ENCODE data around the gene DCAF5. TPM values are rescaled to one million over a fixed set of nuclear protein-coding genes. Genes with fewer than 3 reads are reported as not detected.

Gene DCAF5
- total RNA-seq, 6 donors from 2014 or later = 37.7 to 78.6 (median 49.0) TPM

DNA sequence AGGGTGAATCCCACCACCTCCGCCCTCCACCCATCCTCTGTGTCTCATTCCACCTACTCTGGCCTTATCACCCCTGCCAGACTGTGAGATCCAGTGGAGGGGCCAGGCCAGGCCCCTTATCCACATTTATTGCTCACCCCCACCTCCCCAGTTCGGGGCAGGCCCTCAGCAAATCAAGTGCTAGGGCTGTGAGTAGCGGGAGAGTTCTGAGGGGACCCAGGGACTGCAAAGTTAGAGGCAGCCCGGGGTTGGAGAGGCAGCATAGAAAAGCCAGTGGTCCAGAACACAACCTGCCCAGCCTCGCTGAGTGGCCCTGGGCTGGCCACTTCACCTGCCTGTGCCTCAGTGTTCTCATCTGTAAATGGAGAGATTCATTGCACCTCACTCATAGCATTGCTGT is 146.6 kb downstream of the DCAF5 start:
- ATAC-seq (ENCODE audit: low FRiP score in 2 of 2) (peak in 1 of 2 donors; percentile 16), DNase-seq (peak in 1 of 2 donors; percentile 29)
- no peaks in the 10 kb centered on the region for H3K27me3 ChIP-seq
- no peaks in the 10 kb centered on the region for H3K36me3 ChIP-seq
- WGBS, 2 donors = 93 to 95% methylated on average over 5 of the region's 5 CpGs
- H3K27ac ChIP-seq = no peak overlapping the region
- TF ChIP-seq EP300 (IDR thresholded peaks at IDR 0.05) = no peak
- no peak for TF ChIP-seq POLR2A (IDR thresholded peaks at IDR 0.05)
- TF ChIP-seq, protein P1, sequence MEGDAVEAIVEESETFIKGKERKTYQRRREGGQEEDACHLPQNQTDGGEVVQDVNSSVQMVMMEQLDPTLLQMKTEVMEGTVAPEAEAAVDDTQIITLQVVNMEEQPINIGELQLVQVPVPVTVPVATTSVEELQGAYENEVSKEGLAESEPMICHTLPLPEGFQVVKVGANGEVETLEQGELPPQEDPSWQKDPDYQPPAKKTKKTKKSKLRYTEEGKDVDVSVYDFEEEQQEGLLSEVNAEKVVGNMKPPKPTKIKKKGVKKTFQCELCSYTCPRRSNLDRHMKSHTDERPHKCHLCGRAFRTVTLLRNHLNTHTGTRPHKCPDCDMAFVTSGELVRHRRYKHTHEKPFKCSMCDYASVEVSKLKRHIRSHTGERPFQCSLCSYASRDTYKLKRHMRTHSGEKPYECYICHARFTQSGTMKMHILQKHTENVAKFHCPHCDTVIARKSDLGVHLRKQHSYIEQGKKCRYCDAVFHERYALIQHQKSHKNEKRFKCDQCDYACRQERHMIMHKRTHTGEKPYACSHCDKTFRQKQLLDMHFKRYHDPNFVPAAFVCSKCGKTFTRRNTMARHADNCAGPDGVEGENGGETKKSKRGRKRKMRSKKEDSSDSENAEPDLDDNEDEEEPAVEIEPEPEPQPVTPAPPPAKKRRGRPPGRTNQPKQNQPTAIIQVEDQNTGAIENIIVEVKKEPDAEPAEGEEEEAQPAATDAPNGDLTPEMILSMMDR (IDR thresholded peaks at IDR 0.05) = no peak
- TF ChIP-seq POLR2AphosphoS5 (IDR thresholded peaks at IDR 0.05) = no peak
- peaks cover 0 to 7% (median 2%) of the 10 kb centered on the region in 4 donors for H3K4me1 ChIP-seq
- no peak overlapping the region for H3K4me3 ChIP-seq
- no peaks in the 10 kb centered on the region for H3K9me3 ChIP-seq

DNA sequence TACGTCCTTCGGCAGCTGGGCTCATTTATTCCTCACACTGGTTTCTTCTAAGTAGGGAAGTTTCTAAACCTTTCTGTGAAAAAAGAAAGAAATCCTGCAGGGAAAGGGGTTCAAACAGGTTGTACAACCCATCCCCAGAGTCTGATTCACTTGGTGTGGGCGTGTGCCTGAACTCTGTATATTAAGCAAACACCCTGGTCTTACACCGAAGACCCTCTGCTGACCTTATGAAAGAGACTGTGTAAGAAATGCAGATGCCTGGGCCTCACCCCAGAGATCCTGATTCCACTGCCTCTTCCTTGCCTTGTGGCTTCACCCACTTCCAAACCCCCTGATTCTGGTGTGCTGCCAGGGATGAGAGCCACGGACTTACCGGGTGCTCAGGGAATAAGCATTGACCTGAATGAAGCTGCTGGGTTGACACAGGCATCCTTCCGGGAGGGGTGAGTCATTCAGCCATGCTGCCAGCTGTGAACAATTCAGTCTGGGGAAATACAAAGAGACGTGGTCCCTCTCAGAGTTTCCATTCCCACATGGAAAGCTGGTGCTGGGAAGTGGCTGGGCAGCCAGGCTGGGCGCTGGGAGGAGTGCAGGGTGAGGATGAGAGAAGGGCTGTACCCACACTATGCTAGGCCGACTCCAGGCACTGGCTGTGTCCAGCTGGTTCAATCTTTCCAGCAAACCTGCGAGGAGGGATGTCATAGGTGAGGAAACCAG is 147.3 kb downstream of the DCAF5 start:
- no peaks in the 10 kb centered on the region for H3K36me3 ChIP-seq
- H3K4me1 ChIP-seq = peaks cover 0 to 7% (median 2%) of the 10 kb centered on the region in 4 donors
- no peak overlapping the region for H3K4me3 ChIP-seq
- DNase-seq = peak; percentile 33 to 45
- no peak overlapping the region for H3K27ac ChIP-seq
- WGBS, 2 donors = 50 to 69% methylated on average over 9 to 11 of the region's 11 CpGs
- H3K9me3 ChIP-seq = no peaks in the 10 kb centered on the region
- no peaks in the 10 kb centered on the region for H3K27me3 ChIP-seq
- TF ChIP-seq EP300 (IDR thresholded peaks at IDR 0.05) = peak in 3 of 4 donors; percentile 22 to 42 (median 23)
- TF ChIP-seq POLR2AphosphoS5 (IDR thresholded peaks at IDR 0.05) = peak; percentile 65 to 70
- no peak for TF ChIP-seq POLR2A (IDR thresholded peaks at IDR 0.05)
- ATAC-seq (ENCODE audit: low FRiP score in 2 of 2) = peak; percentile 44 to 59

DNA sequence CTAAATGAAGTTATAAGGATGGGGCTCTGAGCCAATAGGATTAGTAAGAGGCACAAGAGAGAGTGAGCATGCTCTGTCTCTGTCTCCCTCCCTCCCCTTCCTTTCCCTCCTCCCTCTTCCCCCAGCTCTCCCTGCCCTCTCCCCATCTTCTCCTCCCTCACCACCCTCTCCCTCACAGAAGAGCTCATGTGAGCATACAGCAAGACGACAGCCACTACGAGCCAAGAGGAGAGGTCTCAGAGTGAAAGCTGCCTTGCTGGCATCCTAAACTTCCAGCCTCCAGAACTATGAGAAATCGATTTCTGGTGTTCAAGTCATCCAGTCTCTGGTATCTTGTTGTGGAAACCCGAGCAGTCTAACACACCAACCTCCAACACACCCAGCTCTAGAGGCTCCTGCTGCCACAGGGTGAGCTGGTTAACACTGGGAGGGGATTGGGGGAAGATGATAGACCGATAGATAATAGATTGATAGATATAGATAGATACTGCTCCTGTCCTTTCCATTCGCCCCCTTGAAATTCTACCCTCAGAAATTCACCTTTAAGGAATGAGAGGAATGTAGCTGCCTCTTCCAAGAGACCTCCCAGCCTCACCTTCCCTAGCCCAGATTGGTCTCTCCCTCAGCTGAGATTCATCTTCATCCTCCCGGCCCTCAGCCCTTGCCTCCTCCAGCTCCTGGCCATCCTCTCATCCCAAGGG is 148.0 kb downstream of the DCAF5 start:
- ATAC-seq (ENCODE audit: low FRiP score in 2 of 2) (no peak), DNase-seq (no peak)
- no peak for TF ChIP-seq EP300 (IDR thresholded peaks at IDR 0.05)
- TF ChIP-seq POLR2AphosphoS5 (IDR thresholded peaks at IDR 0.05) = no peak
- TF ChIP-seq, protein P1 (IDR thresholded peaks at IDR 0.05) = no peak
- TF ChIP-seq POLR2A (IDR thresholded peaks at IDR 0.05) = no peak
- no peaks in the 10 kb centered on the region for H3K9me3 ChIP-seq
- H3K36me3 ChIP-seq = no peaks in the 10 kb centered on the region
- H3K4me3 ChIP-seq = no peak overlapping the region
- WGBS, 2 donors = 69 to 81% methylated on average over 7 of the region's 7 CpGs
- peaks cover 0 to 7% (median 2%) of the 10 kb centered on the region in 4 donors for H3K4me1 ChIP-seq
- H3K27me3 ChIP-seq = no peaks in the 10 kb centered on the region
- no peak overlapping the region for H3K27ac ChIP-seq

DNA sequence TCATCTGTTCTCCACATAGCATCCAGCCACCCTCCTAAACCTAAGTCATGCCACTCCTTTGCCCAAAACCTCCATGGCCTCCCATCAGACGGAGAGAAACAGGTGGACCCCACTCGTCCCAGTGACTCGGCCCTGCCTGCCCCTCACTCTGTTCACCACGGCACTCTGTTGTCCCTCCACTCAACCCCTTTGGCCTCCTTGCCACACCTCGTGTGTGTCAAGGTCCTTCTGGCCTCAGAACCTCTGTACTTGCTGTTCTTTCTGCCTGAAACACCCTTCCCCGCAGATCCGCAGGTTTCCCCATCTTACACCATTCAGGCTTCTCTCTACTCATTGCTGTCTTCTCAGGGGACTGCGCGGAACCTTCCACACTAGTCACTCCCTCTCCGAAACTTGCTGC is 149.3 kb downstream of the DCAF5 start:
- 81 to 84% methylated on average over 10 of the region's 10 CpGs for WGBS, 2 donors

DNA sequence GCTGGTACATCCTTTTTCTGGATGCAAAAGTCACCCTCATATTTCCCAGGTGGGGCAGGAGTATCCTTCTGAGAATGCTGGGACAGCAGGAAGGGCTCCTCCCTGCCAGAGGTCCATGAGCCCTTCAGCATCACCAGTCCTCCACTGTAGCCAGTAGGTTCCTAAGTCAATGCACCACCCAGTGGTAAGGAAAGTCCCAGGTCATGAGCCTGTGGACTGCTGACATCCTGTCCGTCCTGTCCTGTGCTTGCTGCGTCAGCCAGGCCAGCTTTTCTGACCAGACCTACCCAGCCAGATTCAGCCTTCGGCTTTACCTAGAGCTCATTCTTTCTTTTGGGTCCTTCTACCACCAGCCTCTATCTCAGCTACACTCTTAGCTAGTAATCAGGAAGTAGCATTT is 150.8 kb downstream of the DCAF5 start:
- Histone ChIP-seq H3K27me3 (no peaks in the 10 kb centered on the region), H3K27ac (no peak overlapping the region), H3K9me3 (no peaks in the 10 kb centered on the region), H3K4me1 (peaks cover 0 to 7% (median 2%) of the 10 kb centered on the region in 4 donors), H3K4me3 (no peak overlapping the region), H3K36me3 (no peaks in the 10 kb centered on the region)
- 68 to 70% methylated on average over 3 of the region's 3 CpGs for WGBS, 2 donors
- DNase-seq (peak in 1 of 2 donors; percentile 32), ATAC-seq (ENCODE audit: low FRiP score in 2 of 2) (peak in 1 of 2 donors; percentile 47)
- TF ChIP-seq, protein P1 (IDR thresholded peaks at IDR 0.05) = peak in 3 of 6 experiments; percentile 13 to 34 (median 32)
- no peak for TF ChIP-seq POLR2A (IDR thresholded peaks at IDR 0.05)

More for the DNA sequence above, 149.3 kb downstream of the DCAF5 start:
- ATAC-seq (ENCODE audit: low FRiP score in 2 of 2) (no peak), DNase-seq (no peak)
- H3K4me1 ChIP-seq = peaks cover 0 to 7% (median 2%) of the 10 kb centered on the region in 4 donors
- no peaks in the 10 kb centered on the region for H3K9me3 ChIP-seq
- H3K4me3 ChIP-seq = no peak overlapping the region
- no peaks in the 10 kb centered on the region for H3K36me3 ChIP-seq
- H3K27me3 ChIP-seq = no peaks in the 10 kb centered on the region
- TF ChIP-seq POLR2A (IDR thresholded peaks at IDR 0.05) = no peak
- TF ChIP-seq, protein P1 (IDR thresholded peaks at IDR 0.05) = no peak
- TF ChIP-seq POLR2AphosphoS5 (IDR thresholded peaks at IDR 0.05) = no peak
- H3K27ac ChIP-seq = no peak overlapping the region
